Dendritic cell treated with granulocyte-macrophage colony-stimulating factor and Interleukin-4, amounts not matched to agents 40 ng/mL and 50 ng/mL, for 4 days (primary cell): ENCODE data around the gene P2RY2.
"Not testable (repeated sequence)": the region's sequence is repeated elsewhere in the genome, so short reads cannot be mapped to it uniquely, and the experiment has no call there.

ENCODE experiments used
- H3K27ac Mint-ChIP-seq: one replicate; pipeline ENCODE4 v1.8.0; 2022; ENCODE audit warnings: mild to moderate bottlenecking, mixed read lengths
- H3K27me3 Mint-ChIP-seq: one replicate; pipeline ENCODE4 v1.8.0; 2022; ENCODE audit warnings: mild to moderate bottlenecking, mixed read lengths
- H3K36me3 Mint-ChIP-seq: one replicate; pipeline ENCODE4 v1.8.0; 2022; ENCODE audit warnings: low read depth, mixed read lengths
- H3K4me1 Mint-ChIP-seq: one replicate; pipeline ENCODE4 v1.8.0; 2022; ENCODE audit warnings: low read depth, mixed read lengths
- H3K4me3 Mint-ChIP-seq: one replicate; pipeline ENCODE4 v1.8.0; 2022; ENCODE audit warnings: mild to moderate bottlenecking, moderate library complexity, mixed read lengths
- H3K9me3 Mint-ChIP-seq: one replicate; pipeline ENCODE4 v1.8.0; 2022; ENCODE audit warnings: mixed read lengths
- intact Hi-C: fragments of 100-400 bp; cut with micrococcal nuclease; formaldehyde crosslinking; loops from one replicate; pipeline ENCODE4 v1.15.0; 2022

Gene P2RY2

GRCh38 chr11:73270855-73271477, 52.9 kb downstream of the P2RY2 start:
- H3K4me1 Mint-ChIP-seq, result peaks cover 95% of the 10 kb centered on the region
- H3K4me3 Mint-ChIP-seq, result no peak overlapping the region
- peak overlapping the region; percentile 91 for H3K27ac Mint-ChIP-seq
- H3K27me3 Mint-ChIP-seq, result peaks cover 19% of the 10 kb centered on the region
- peaks cover 37% of the 10 kb centered on the region for H3K36me3 Mint-ChIP-seq
- intact Hi-C loops, result loop anchor here (2.0 kb wide), 1 partner anchor 18 kb away; no protein-coding TSS in a partner anchor
- no peaks in the 10 kb centered on the region for H3K9me3 Mint-ChIP-seq

DNA sequence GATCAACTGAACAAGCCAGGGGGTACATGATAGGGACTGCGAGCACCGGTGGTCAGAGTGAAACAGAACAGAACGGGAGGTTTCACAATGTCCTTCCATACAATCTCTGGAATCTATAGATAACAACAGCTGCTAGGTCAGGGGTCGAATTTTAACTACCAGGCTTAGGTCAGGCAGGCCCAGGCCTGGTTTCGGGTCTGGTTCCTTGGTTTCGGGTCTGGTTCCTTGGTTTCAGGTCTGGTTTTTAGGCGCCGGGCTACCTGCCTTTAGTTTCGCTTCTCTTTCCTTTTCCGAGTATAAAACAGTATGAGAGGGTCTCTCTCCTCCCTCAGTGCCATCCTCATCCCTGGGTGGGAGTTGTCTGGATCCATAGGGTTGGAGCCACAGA, 53.4 kb downstream of the P2RY2 start:
- H3K4me1 Mint-ChIP-seq, result peaks cover 95% of the 10 kb centered on the region
- H3K27ac Mint-ChIP-seq, result peak overlapping the region; percentile 91
- peaks cover 42% of the 10 kb centered on the region for H3K36me3 Mint-ChIP-seq
- intact Hi-C loops, result loop anchor here (2.0 kb wide), 1 partner anchor 17 kb away; no protein-coding TSS in a partner anchor
- peak overlapping the region; percentile 86 for H3K4me3 Mint-ChIP-seq
- not testable (repeated sequence) for H3K9me3 Mint-ChIP-seq
- peaks cover 17% of the 10 kb centered on the region for H3K27me3 Mint-ChIP-seq

DNA sequence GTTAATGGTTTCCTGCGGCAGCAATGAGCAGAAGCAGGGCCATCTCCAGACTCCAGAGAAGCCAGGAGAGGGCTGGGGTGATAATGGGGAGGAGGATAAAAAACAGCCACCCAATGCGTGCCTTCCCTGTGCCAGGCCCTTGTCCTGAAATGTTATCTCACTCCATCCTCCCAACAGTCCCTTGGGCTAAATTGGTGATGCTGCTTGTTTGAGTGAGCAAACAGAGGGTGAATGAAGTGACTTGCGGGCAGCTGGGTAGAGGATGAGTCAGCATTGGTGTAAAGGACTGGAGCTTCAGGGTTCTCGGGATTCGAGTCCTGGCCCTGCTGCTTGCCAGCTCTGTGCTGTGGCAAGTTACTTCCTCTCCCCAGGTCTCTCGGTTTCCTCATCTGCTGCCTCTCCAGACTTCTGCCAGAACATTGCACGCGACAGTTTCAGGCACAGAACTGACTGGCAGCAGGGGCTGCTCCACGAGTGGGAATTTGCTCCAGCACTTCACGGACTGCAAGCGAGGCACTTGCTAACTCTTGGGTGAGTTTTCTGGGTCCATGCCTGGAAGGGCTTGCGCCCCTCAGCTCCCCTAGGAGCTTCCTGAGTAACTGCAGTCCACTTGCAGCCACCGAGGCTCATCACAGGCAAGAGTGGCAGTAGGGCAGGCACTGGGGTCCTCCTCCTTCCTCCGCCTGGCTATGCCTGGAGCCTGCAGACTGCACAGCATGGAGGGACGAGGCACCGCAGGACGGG, 54.0 kb downstream of the P2RY2 start, which contains the start of gene P2RY6:
P2RY6 (plus strand) TSS at position 403 of the 744 bp plus-strand sequence. CDS start 24,181 bp downstream, outside the sequence.
- Mint-ChIP-seq H3K4me1 (peaks cover 95% of the 10 kb centered on the region), H3K9me3 (no peaks in the 10 kb centered on the region), H3K27ac (peak within 1 kb of the TSS; percentile 91), H3K36me3 (peaks cover 49% of the 10 kb centered on the region), H3K27me3 (peaks cover 14% of the 10 kb centered on the region), H3K4me3 (peak within 1 kb of the TSS; percentile 86)
- intact Hi-C loops, result loop anchor here (2.0 kb wide), 1 partner anchor 17 kb away; no protein-coding TSS in a partner anchor

GRCh38 chr11:73272680-73273038, 54.6 kb downstream of the P2RY2 start:
- Mint-ChIP-seq H3K27ac (peak overlapping the region; percentile 91), H3K4me1 (peaks cover 95% of the 10 kb centered on the region), H3K27me3 (peaks cover 9% of the 10 kb centered on the region), H3K9me3 (no peaks in the 10 kb centered on the region), H3K36me3 (peaks cover 54% of the 10 kb centered on the region), H3K4me3 (peak overlapping the region; percentile 86)
- intact Hi-C loops, result no loop called here

DNA sequence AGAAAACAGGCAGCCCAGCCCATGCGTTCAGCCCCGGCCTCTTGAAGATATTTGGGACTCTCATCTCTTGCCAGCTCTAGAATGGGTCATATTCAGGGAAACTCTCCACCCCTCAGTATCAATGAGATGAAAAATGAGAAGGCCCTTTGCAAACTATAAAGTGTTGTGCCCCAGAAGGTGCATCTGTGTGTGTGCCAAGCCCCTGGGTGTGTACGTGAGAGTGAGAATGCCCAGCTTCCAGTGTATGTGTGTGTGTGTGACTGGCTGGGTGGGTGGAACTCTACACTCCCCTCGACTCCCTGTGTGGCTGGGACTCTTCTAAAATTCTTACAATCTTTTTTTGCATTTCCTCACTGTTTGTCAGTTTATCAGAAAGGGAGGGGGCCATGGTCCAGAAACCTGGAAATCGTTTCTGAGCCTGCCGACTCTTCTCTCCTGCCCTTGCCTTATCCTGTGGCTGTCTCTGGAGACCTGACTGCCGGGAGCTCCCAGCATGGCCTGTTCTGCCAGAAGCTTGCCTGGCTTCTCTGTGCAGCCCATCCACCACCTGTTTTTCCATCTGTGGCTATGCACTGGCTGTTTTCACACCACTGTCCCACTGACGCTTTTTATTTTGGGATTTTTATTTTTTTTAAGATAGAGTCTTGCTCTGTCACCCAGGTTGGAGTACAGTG, 55.3 kb downstream of the P2RY2 start:
- Mint-ChIP-seq H3K4me3 (peak overlapping the region; percentile 86), H3K9me3 (no peaks in the 10 kb centered on the region), H3K27ac (peak overlapping the region; percentile 91), H3K36me3 (peaks cover 61% of the 10 kb centered on the region), H3K4me1 (peaks cover 90% of the 10 kb centered on the region), H3K27me3 (peaks cover 3% of the 10 kb centered on the region)
- intact Hi-C loops, result no loop called here

- Mint-ChIP-seq H3K27ac (peak overlapping the region; percentile 91), H3K4me1 (peaks cover 87% of the 10 kb centered on the region), H3K36me3 (peaks cover 69% of the 10 kb centered on the region), H3K4me3 (peak overlapping the region; percentile 86)
- intact Hi-C loops, H3K9me3 Mint-ChIP-seq, H3K27me3 Mint-ChIP-seq: not testable (repeated sequence)
Observed at GRCh38 chr11:73274191-73274590, 56.1 kb downstream of the P2RY2 start.

DNA sequence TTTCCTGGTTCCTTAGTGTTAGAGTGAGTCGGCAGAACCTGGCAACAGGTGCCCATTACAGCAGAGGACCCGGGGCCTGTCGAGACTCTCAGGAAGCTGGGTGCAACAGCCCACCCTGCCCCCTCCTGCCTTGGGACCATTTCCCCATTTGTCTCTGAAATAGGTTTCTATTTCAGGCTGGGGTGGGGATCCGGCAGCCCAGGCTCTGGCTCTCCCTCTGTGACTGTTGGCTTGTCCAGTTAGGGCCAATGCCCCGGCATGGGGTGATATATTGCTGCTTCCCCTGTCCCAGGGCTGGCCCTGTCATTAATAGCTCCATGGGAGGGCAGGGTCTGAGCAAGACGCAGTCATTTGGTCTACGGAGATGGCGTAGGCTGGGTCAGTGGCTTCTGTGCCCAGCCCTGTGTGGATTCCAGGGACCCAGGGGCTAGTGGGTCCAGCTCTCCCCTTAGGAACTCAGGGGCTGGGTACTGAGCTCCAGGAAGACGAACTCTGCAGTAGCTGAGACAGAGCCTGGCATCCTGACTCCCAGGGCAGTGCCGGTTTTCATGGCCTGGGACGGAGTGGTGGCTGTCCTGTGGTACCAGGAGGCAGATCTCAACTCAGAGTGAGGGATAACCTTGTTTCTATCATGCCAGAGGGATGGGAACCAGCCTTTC, 56.8 kb downstream of the P2RY2 start:
- Mint-ChIP-seq H3K36me3 (peaks cover 76% of the 10 kb centered on the region), H3K4me3 (peak overlapping the region; percentile 86), H3K27me3 (peaks cover under 1% of the 10 kb centered on the region), H3K27ac (peak overlapping the region; percentile 91), H3K4me1 (peaks cover 87% of the 10 kb centered on the region), H3K9me3 (no peaks in the 10 kb centered on the region)
- intact Hi-C loops, result no loop called here

DNA sequence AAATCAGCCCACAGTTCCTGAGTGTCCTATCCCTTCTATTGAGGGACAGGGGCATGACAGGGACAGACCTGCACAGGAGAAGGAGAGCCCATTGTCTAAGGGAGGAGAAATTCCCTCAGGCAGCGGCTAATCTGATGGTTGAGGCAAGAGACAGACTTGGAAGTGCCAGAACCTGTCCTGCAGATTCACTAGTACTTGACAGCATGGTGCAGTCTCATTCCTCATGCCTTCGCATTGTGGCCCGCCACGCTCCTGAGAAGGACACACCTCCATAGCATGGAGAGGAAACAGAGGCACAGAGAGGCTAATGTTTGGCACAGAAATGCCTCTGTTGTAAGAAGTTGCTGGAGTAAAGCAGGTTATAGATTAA, 57.3 kb downstream of the P2RY2 start:
- Mint-ChIP-seq H3K27me3 (no peaks in the 10 kb centered on the region), H3K9me3 (no peaks in the 10 kb centered on the region), H3K4me1 (peaks cover 87% of the 10 kb centered on the region), H3K36me3 (peaks cover 76% of the 10 kb centered on the region), H3K4me3 (peak overlapping the region; percentile 86), H3K27ac (peak overlapping the region; percentile 91)
- intact Hi-C loops, result no loop called here

- intact Hi-C loops, result no loop called here
- H3K27me3 Mint-ChIP-seq, result no peaks in the 10 kb centered on the region
- H3K27ac Mint-ChIP-seq, result no peak overlapping the region
- peaks cover 83% of the 10 kb centered on the region for H3K36me3 Mint-ChIP-seq
- no peak overlapping the region for H3K4me3 Mint-ChIP-seq
- no peaks in the 10 kb centered on the region for H3K9me3 Mint-ChIP-seq
- H3K4me1 Mint-ChIP-seq, result peaks cover 87% of the 10 kb centered on the region
Observed at GRCh38 chr11:73277467-73277866, 59.4 kb downstream of the P2RY2 start.

- Mint-ChIP-seq H3K27me3 (no peaks in the 10 kb centered on the region), H3K9me3 (no peaks in the 10 kb centered on the region), H3K36me3 (peaks cover 85% of the 10 kb centered on the region), H3K4me3 (peak overlapping the region; percentile 51), H3K27ac (peak overlapping the region; percentile 82), H3K4me1 (peaks cover 92% of the 10 kb centered on the region)
- intact Hi-C loops, result loop anchor here (1.0 kb wide), 1 partner anchor 8 kb away; no protein-coding TSS in a partner anchor
Observed at GRCh38 chr11:73280626-73281025, 62.5 kb downstream of the P2RY2 start.

DNA sequence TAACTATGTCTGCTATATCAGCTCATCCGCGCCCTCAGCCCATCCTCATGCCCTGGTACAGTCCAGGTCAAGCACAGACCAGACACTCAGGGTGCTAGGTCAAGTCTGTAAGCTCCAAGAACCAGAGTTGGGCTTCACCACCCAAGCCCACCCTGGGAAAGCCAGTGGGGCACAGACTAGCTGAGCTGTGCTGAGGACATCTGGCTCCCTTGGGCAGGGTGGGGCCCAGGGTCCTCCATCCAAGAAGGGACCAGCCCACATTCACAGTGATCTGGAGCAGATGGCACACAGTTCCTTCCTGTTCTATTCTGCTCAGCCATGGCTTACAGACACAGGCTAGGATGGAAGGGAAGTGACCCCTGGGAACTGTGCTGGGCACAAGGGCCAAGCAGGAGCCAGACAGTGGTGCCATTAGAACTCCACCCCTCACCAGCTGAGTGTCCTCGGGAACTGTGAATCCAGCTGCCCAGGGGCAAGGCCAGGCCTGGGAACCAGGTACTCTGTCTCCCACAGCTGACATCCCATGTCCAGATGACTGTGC, 63.2 kb downstream of the P2RY2 start:
- H3K36me3 Mint-ChIP-seq, result peaks cover 85% of the 10 kb centered on the region
- peak overlapping the region; percentile 82 for H3K27ac Mint-ChIP-seq
- no peaks in the 10 kb centered on the region for H3K27me3 Mint-ChIP-seq
- no peak overlapping the region for H3K4me3 Mint-ChIP-seq
- no peaks in the 10 kb centered on the region for H3K9me3 Mint-ChIP-seq
- peaks cover 92% of the 10 kb centered on the region for H3K4me1 Mint-ChIP-seq
- intact Hi-C loops, result no loop called here

- Mint-ChIP-seq H3K27me3 (no peaks in the 10 kb centered on the region), H3K4me1 (peaks cover 92% of the 10 kb centered on the region), H3K4me3 (peak overlapping the region; percentile 55), H3K9me3 (no peaks in the 10 kb centered on the region), H3K36me3 (peaks cover 85% of the 10 kb centered on the region), H3K27ac (peak overlapping the region; percentile 82)
- intact Hi-C loops, result no loop called here
Observed at GRCh38 chr11:73281796-73282660, 63.9 kb downstream of the P2RY2 start.
